Thoracic aorta (tissue), 2 donors: Measurements from ENCODE around the gene ADCY5. TPM values are rescaled to one million over a fixed set of nuclear protein-coding genes. Genes with fewer than 3 reads are reported as not detected.

Experiments used
- ATAC-seq: fragments of 150-250 bp; one replicate; pipeline ENCODE4 v1.8.0; 2017; ENCODE audit warnings: low read depth; ENCODE audit not compliant: insufficient number of reproducible peaks, low FRiP score
- DNase-seq: peaks from one replicate; pipeline ENCODE4 v3.0.0-alpha.2; 2020; ENCODE audit warnings: low spot score
- H3K27ac ChIP-seq, 2 donors: fragments of 200-600 bp; sonication (generic); 1 replicate in 1 of 2; 2 replicates in 1 of 2; pipeline ENCODE4 v1.5.1; 2016; ENCODE audit warnings: mild to moderate bottlenecking in 2 of 2, moderate library complexity in 2 of 2
- H3K27me3 ChIP-seq: fragments of 200-600 bp; sonication (generic); replicated peaks from 2 replicates; pipeline ENCODE4 v1.6.0; 2016; ENCODE audit warnings: mild to moderate bottlenecking; ENCODE audit not compliant: insufficient read depth
- H3K36me3 ChIP-seq: fragments of 200-600 bp; sonication (generic); one replicate; pipeline ENCODE4 v1.5.1; 2016
- H3K4me1 ChIP-seq, 2 donors: fragments of 200-600 bp; sonication (generic); 1 replicate in 1 of 2; 2 replicates in 1 of 2; pipeline versions ENCODE4 v1.5.1 to v1.6.0; 2016; ENCODE audit warnings: low read depth in 2 of 2, mild to moderate bottlenecking in 1 of 2; ENCODE audit not compliant: control insufficient read depth in 1 of 2
- H3K4me3 ChIP-seq: fragments of 200-600 bp; sonication (generic); 2 replicates; pipeline ENCODE4 v1.5.1; 2016; ENCODE audit warnings: mild to moderate bottlenecking
- H3K9me3 ChIP-seq: fragments of 200-600 bp; sonication (generic); 2 replicates; pipeline ENCODE4 v1.5.1; 2016
- CTCF ChIP-seq: fragments of 200-600 bp; sonication (generic); IDR thresholded peaks from one replicate; pipeline ENCODE4 v1.5.1; 2019; ENCODE audit warnings: antibody characterized with exemption
- total RNA-seq, 2 donors: library from RNA; depleted of rRNA; stranded (reverse); fragments of >200 nt; gene quantifications; one replicate each; pipeline versions ENCODE4 v1.1.0 to v1.2.3, GENCODE V29; 2016

Gene ADCY5
- total RNA-seq, 2 donors from 2014 or later, result 104 to 123 TPM

DNA sequence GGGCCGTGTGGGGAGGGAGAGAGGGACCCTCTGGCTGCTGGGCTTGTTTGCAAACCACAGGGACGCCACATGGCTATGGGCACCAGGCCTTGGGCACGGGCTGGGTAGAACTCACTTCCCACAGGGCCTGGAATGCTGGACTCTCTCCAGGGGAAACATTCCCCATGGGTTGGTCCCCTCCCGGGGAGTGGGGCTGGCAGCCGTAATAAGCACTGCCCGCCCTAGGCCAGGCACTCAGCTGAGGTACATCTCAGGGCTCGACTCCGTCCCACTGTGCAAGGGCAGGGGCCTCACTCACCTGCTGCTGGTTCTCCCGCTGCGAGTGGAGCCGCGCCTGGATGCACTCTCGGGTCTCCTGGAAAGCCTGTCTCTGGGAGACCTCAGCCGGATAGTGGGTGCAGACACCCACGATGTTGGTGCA, 96.7 kb downstream of the ADCY5 start:
- H3K9me3 ChIP-seq, result no peaks in the 10 kb centered on the region
- ATAC-seq (no peak), DNase-seq (no peak)
- peaks cover 36 to 76% of the 10 kb centered on the region in 2 donors for H3K4me1 ChIP-seq
- TF ChIP-seq CTCF, result no peak
- no peaks in the 10 kb centered on the region for H3K27me3 ChIP-seq
- peaks cover 3% of the 10 kb centered on the region for H3K36me3 ChIP-seq
- peak overlapping the region; percentile 38 for H3K4me3 ChIP-seq
- H3K27ac ChIP-seq, result peak overlapping the region; percentile 75 to 80

DNA sequence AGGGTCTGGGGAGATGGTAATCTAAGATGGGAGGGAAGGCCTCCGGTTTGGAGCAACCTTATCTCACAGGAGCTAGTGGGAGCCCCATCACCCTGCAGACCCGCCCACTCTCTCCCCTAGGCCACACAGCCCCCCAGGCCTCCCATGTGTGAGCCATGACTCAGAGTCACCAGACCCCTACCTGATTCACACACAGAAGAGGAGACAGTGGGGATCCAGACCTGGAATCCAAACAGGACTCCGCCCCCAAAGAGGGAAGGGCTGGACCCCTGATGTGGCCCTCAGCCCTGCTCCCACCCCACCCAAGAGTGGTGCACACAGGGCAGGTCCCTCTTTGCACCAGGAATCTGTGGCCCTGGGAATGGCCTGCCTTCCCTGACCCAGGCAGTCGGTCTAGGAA, 97.4 kb downstream of the ADCY5 start:
- H3K4me1 ChIP-seq, result peaks cover 40 to 82% of the 10 kb centered on the region in 2 donors
- DNase-seq (no peak), ATAC-seq (no peak)
- TF ChIP-seq CTCF, result no peak
- no peaks in the 10 kb centered on the region for H3K9me3 ChIP-seq
- H3K4me3 ChIP-seq, result no peak overlapping the region
- H3K36me3 ChIP-seq, result peaks cover 3% of the 10 kb centered on the region
- no peaks in the 10 kb centered on the region for H3K27me3 ChIP-seq
- peak overlapping the region; percentile 75 to 80 for H3K27ac ChIP-seq

GRCh38 chr3:123350971-123351370, 97.9 kb downstream of the ADCY5 start:
- Histone ChIP-seq H3K4me1 (peaks cover 45 to 87% of the 10 kb centered on the region in 2 donors), H3K27me3 (no peaks in the 10 kb centered on the region), H3K4me3 (no peak overlapping the region), H3K9me3 (no peaks in the 10 kb centered on the region), H3K27ac (peak overlapping the region; percentile 29 to 80), H3K36me3 (peaks cover 3% of the 10 kb centered on the region)
- no peak for TF ChIP-seq CTCF
- ATAC-seq (no peak), DNase-seq (no peak)

- ATAC-seq (no peak), DNase-seq (no peak)
- H3K36me3 ChIP-seq, result peaks cover 3% of the 10 kb centered on the region
- peaks cover 51 to 99% of the 10 kb centered on the region in 2 donors for H3K4me1 ChIP-seq
- H3K27me3 ChIP-seq, result no peaks in the 10 kb centered on the region
- H3K27ac ChIP-seq, result no peak overlapping the region
- no peaks in the 10 kb centered on the region for H3K9me3 ChIP-seq
- H3K4me3 ChIP-seq, result no peak overlapping the region
- no peak for TF ChIP-seq CTCF
These were observed 99.1 kb downstream of the ADCY5 start for GRCh38 chr3:123349566-123350435.

DNA sequence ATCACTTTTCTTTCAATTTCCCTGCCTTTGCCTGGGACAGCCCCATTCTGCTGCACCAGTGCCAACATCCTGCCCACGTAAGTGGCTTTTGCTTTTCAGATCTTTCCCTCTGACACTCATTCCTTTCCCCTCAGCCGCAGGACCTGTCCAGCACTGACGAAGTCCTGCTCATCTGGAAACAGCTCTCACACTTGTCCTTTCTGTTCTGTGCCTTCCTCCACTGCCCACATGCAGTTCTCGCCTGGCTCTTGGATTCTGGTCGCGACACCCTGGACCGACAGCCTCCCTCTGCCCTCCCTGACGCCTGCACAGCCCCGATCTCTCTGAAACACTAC, 99.7 kb downstream of the ADCY5 start:
- TF ChIP-seq CTCF, result no peak
- Histone ChIP-seq H3K9me3 (no peaks in the 10 kb centered on the region), H3K27me3 (no peaks in the 10 kb centered on the region), H3K27ac (peak overlapping the region in 1 of 2 donors; percentile 20), H3K36me3 (peaks cover 3% of the 10 kb centered on the region), H3K4me3 (no peak overlapping the region), H3K4me1 (peaks cover 55 to 100% of the 10 kb centered on the region in 2 donors)
- DNase-seq (no peak), ATAC-seq (no peak)
